Measurements from ENCODE around the gene CLCF1. TPM values are rescaled to one million over a fixed set of nuclear protein-coding genes. Genes with fewer than 3 reads are reported as not detected.
A peak's percentile ranks its signal among the peaks of the same experiment; 100 is the strongest.
"Not testable (repeated sequence)": the region's sequence is repeated elsewhere in the genome, so short reads cannot be mapped to it uniquely, and the experiment has no call there.

CLCF1 gene
- total RNA-seq, 2 donors from 2014 or later, result 0.22 to 1.1 TPM

DNA sequence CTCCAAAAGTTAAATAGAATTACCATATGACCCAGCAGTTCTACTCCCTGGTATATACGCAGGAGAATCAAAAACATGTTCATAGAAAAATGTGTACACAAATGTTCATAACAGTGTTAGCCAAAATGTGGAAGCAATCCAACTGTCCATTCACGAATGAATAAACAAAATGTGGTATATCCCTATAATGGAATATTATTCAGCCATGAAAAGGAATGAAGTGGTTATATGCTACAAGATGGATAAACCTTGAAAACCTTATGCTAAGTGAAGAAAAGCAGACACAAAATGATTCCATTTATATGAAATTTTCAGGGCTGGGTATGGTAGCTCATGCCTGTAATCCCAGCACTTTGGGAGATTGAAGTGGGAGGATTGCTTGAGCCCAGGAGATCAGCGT, 36.1 kb downstream of the CLCF1 start:
- ATAC-seq (replicated peaks), result no peak
- Mint-ChIP-seq H3K9me3 (no peaks in the 10 kb centered on the region), H3K27me3 (no peaks in the 10 kb centered on the region), H3K36me3 (ENCODE audit: low read depth) (no peaks in the 10 kb centered on the region), H3K4me3 (no peak overlapping the region), H3K4me1 (no peaks in the 10 kb centered on the region), H3K27ac (no peak overlapping the region)

- no peaks in the 10 kb centered on the region for H3K9me3 Mint-ChIP-seq
- no peaks in the 10 kb centered on the region for H3K4me1 Mint-ChIP-seq
- no peaks in the 10 kb centered on the region for H3K27me3 Mint-ChIP-seq
- H3K27ac Mint-ChIP-seq, result no peak overlapping the region
- H3K36me3 Mint-ChIP-seq (ENCODE audit: low read depth), result no peaks in the 10 kb centered on the region
- H3K4me3 Mint-ChIP-seq, result no peak overlapping the region
- ATAC-seq (replicated peaks), result no peak
Observed at GRCh38 chr11:67332081-67332691, 41.2 kb downstream of the CLCF1 start.

GRCh38 chr11:67323526-67323925, 49.9 kb downstream of the CLCF1 start:
- Mint-ChIP-seq H3K9me3 (no peaks in the 10 kb centered on the region), H3K27me3 (no peaks in the 10 kb centered on the region), H3K36me3 (ENCODE audit: low read depth) (no peaks in the 10 kb centered on the region), H3K27ac (no peak overlapping the region), H3K4me1 (peaks cover 11% of the 10 kb centered on the region), H3K4me3 (no peak overlapping the region)
- no peak for ATAC-seq (replicated peaks)

DNA sequence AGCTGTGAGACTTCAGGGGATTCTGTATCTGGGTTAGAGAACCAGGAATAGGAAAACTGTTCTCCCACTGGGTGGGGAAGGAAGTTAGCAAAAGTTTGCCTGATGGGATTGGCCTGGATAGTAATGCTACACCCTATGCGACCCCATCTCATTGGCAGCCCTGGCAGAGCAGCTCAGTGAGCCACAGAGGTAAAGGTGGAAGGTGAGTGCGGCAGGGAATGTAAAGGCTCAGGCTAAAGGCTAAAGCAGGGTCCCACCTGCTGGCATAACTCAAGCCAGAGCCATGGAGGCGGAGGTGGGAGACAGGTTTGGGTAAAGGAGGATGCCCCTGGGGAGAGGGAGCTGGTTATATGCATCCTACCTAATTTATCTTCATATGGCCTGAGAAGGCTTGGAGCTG, 51.3 kb downstream of the CLCF1 start:
- ATAC-seq (replicated peaks), result no peak
- no peak overlapping the region for H3K4me3 Mint-ChIP-seq

DNA sequence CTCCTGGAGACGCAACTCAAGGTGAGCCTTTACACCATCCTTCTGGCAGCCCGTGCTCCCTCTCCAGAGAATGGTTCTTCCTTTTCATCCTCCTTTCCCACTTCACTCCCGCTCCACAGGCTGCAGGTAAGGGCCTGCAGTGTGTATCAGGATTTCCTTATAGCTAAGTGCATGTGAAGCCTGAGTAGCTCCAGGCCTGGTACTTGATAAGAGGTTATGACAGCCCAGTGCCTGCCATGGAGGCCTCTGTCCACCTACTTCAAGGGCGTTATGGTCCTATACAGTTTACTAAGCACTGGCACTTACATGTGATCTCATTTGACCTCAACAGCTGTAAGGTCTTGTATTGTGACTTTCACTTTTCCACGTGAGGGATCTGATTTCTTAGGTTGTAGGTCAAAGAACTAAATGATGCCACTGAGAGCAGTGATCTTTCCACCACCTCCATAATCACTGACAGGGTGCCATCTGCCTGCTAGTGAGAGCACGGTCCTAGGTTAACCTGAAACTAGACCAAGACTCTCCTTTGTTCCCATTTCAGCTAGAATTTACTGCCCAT, 52.0 kb downstream of the CLCF1 start:
- peaks cover 12% of the 10 kb centered on the region for H3K4me1 Mint-ChIP-seq
- H3K9me3 Mint-ChIP-seq, result no peaks in the 10 kb centered on the region
- ATAC-seq (replicated peaks), result no peak
- no peaks in the 10 kb centered on the region for H3K27me3 Mint-ChIP-seq
- H3K4me3 Mint-ChIP-seq, result no peak overlapping the region
- H3K27ac Mint-ChIP-seq, result no peak overlapping the region
- H3K36me3 Mint-ChIP-seq (ENCODE audit: low read depth), result peaks cover 6% of the 10 kb centered on the region

More for the DNA sequence above, 51.3 kb downstream of the CLCF1 start:
- Mint-ChIP-seq H3K9me3 (no peaks in the 10 kb centered on the region), H3K36me3 (ENCODE audit: low read depth) (peaks cover 6% of the 10 kb centered on the region), H3K4me1 (peaks cover 12% of the 10 kb centered on the region), H3K27me3 (no peaks in the 10 kb centered on the region), H3K27ac (no peak overlapping the region)

DNA sequence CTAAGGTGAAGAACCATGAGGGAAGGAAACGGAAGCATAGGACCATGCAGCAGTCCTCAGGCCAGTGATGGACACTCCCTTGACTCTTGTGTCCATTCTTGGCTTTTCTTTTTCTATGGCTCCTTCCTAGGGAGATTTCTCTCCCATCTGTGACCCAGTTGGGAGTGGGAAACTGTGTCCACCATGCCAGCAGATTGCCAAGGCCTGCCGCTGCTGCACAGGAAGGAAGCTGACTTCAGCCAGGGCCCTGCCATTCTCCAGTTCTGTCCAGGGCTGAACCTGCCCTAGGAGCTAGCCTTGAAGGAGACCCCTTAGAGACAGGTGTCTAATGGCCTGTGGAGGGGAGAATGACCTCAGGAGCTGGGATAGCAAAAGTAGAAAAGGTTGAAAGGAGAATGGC, 52.7 kb downstream of the CLCF1 start:
- H3K27ac Mint-ChIP-seq, result no peak overlapping the region
- peaks cover 6% of the 10 kb centered on the region for H3K36me3 Mint-ChIP-seq (ENCODE audit: low read depth)
- no peaks in the 10 kb centered on the region for H3K27me3 Mint-ChIP-seq
- no peak overlapping the region for H3K4me3 Mint-ChIP-seq
- peaks cover 12% of the 10 kb centered on the region for H3K4me1 Mint-ChIP-seq
- no peaks in the 10 kb centered on the region for H3K9me3 Mint-ChIP-seq
- ATAC-seq (replicated peaks), result no peak

DNA sequence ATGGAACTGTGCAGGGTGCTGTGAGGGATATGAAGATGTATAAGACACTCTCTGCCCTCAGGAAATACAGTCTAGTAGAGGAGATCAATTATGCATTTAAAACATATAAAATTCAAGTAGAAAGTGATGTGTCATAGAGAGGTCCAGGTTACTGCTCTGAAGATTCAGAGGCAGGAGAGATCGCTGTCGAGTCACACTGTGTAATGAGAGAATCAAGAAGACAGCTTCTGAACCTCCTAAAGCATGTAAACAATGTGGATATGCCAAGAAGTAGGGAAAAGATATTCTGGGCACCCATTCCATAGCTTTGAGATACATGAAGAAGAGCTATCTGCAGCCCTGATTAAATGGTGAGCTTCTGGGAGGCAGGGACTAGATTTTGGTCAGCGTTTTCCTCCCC, 53.4 kb downstream of the CLCF1 start:
- H3K4me1 Mint-ChIP-seq, result peaks cover 12% of the 10 kb centered on the region
- no peaks in the 10 kb centered on the region for H3K27me3 Mint-ChIP-seq
- H3K27ac Mint-ChIP-seq, result no peak overlapping the region
- H3K4me3 Mint-ChIP-seq, result no peak overlapping the region
- H3K36me3 Mint-ChIP-seq (ENCODE audit: low read depth), result peaks cover 6% of the 10 kb centered on the region
- H3K9me3 Mint-ChIP-seq, result no peaks in the 10 kb centered on the region
- ATAC-seq (replicated peaks), result no peak

GRCh38 chr11:67318876-67319275, 54.5 kb downstream of the CLCF1 start:
- not testable (repeated sequence) for ATAC-seq (replicated peaks); H3K27me3 Mint-ChIP-seq; H3K36me3 Mint-ChIP-seq (ENCODE audit: low read depth); H3K9me3 Mint-ChIP-seq
- Mint-ChIP-seq H3K4me3 (peak overlapping the region; percentile 84), H3K27ac (peak overlapping the region; percentile 39), H3K4me1 (peaks cover 18% of the 10 kb centered on the region)

GRCh38 chr11:67317888-67318555, 55.4 kb downstream of the CLCF1 start:
- H3K4me1 Mint-ChIP-seq, result peaks cover 24% of the 10 kb centered on the region
- H3K36me3 Mint-ChIP-seq (ENCODE audit: low read depth), result peaks cover 6% of the 10 kb centered on the region
- H3K4me3 Mint-ChIP-seq, result peak overlapping the region; percentile 84
- H3K9me3 Mint-ChIP-seq, result no peaks in the 10 kb centered on the region
- peak; percentile 18 for ATAC-seq (replicated peaks)
- peak overlapping the region; percentile 98 for H3K27ac Mint-ChIP-seq
- H3K27me3 Mint-ChIP-seq, result no peaks in the 10 kb centered on the region

- Mint-ChIP-seq H3K4me3 (peak overlapping the region; percentile 84), H3K9me3 (no peaks in the 10 kb centered on the region), H3K36me3 (ENCODE audit: low read depth) (peaks cover 6% of the 10 kb centered on the region), H3K27me3 (no peaks in the 10 kb centered on the region), H3K27ac (peak overlapping the region; percentile 98), H3K4me1 (peaks cover 31% of the 10 kb centered on the region)
- ATAC-seq (replicated peaks), result peak; percentile 89
Observed at GRCh38 chr11:67317205-67317887, 56.1 kb downstream of the CLCF1 start.

GRCh38 chr11:67316882-67317204, 56.6 kb downstream of the CLCF1 start:
- Mint-ChIP-seq H3K27me3 (no peaks in the 10 kb centered on the region), H3K4me1 (peaks cover 32% of the 10 kb centered on the region), H3K9me3 (no peaks in the 10 kb centered on the region), H3K27ac (peak overlapping the region; percentile 98), H3K4me3 (peak overlapping the region; percentile 84), H3K36me3 (ENCODE audit: low read depth) (peaks cover 6% of the 10 kb centered on the region)
- no peak for ATAC-seq (replicated peaks)

DNA sequence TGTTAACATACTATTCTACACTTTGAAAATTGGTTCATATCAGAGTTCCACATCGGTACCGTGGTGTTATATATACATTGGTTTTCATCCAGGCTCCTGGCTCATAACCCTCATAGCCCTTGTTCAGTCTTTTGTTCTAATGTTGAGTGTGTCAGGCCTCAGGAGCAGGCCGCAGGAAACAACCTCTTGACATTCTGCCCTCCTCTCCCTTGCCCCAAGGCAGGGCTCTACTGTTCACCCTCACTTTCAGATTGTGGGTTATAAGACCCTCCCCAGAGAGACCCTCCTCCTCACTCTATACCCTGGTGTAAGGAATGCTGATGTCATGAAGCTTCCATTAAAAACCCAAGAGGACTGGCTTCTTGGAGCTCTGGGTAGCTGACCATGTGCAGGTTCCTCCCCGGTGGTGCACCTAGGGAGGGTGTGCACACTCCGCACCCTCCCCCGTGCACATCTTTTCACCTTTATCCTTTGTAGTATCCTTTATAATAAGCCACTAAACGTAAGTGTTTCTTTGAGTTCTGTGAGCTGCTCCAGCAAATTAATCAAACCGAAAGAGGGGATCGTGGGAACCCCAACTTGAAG, 58.0 kb downstream of the CLCF1 start:
- peaks cover 31% of the 10 kb centered on the region for H3K4me1 Mint-ChIP-seq

DNA sequence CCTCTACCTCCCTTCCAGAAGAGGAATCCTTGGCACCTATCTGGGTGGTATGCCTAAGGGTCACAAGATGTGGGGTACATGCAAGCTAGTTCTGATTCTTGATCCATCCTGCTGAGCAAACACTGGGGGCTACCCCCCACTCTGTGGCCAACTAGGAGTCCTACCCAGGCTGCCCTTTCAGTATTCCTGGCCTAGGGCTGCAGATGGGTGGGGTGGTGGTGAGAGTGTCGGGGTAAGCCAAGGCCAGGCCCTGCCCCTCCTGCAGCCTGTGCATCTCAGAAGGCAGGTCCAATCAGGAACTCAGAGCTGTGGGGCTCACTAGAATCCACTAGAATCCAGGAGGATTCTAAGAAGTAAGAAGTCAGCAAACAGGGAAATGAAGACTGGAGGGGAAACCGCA, 59.2 kb downstream of the CLCF1 start:
- peak overlapping the region; percentile 78 for H3K27ac Mint-ChIP-seq
- H3K27me3 Mint-ChIP-seq, result no peaks in the 10 kb centered on the region
- peak overlapping the region; percentile 28 for H3K4me3 Mint-ChIP-seq
- ATAC-seq (replicated peaks), result no peak
- H3K4me1 Mint-ChIP-seq, result peaks cover 25% of the 10 kb centered on the region
- peaks cover 6% of the 10 kb centered on the region for H3K36me3 Mint-ChIP-seq (ENCODE audit: low read depth)
- H3K9me3 Mint-ChIP-seq, result no peaks in the 10 kb centered on the region

More for the DNA sequence above, 58.0 kb downstream of the CLCF1 start:
- peaks cover 6% of the 10 kb centered on the region for H3K36me3 Mint-ChIP-seq (ENCODE audit: low read depth)
- H3K27me3 Mint-ChIP-seq, result no peaks in the 10 kb centered on the region
- no peak for ATAC-seq (replicated peaks)
- no peak overlapping the region for H3K27ac Mint-ChIP-seq
- peak overlapping the region; percentile 29 for H3K4me3 Mint-ChIP-seq
- H3K9me3 Mint-ChIP-seq, result no peaks in the 10 kb centered on the region

Data from activated T-helper 17 cell treated with anti-CD3 and anti-CD28 coated beads, Interleukin-2, amount 50 U/mL, for 72 hours (primary cell).